NCI-H2171 treated with DMSO at 0.1 percent for 48 hours (cell line): ENCODE data around the gene POGLUT3.

Experiments used
- DNase-seq: peaks from one replicate; lab custom pipeline; 2025; lab: John Stamatoyannopoulos, UW

POGLUT3 gene

GRCh38 chr11:108498046-108498815 lies at the start of gene POGLUT3:
Gene POGLUT3, minus strand, starts transcription at chr11:108498384. Its CDS starts 18 bp downstream, at chr11:108498366.
- DNase-seq: peak; percentile 56

- no peak for DNase-seq
These were observed 47.8 kb upstream of the POGLUT3 start for GRCh38 chr11:108545909-108546501.

GRCh38 chr11:108543316-108543964 lies 45.3 kb upstream of the POGLUT3 start:
- DNase-seq: no peak

GRCh38 chr11:108541531-108541930 lies 43.3 kb upstream of the POGLUT3 start:
- no peak for DNase-seq

GRCh38 chr11:108538502-108538901 lies 40.3 kb upstream of the POGLUT3 start:
- no peak for DNase-seq

GRCh38 chr11:108538022-108538424 lies 39.8 kb upstream of the POGLUT3 start:
- no peak for DNase-seq

- DNase-seq: no peak
These were observed 38.6 kb upstream of the POGLUT3 start for GRCh38 chr11:108536783-108537182.

- DNase-seq: no peak
These were observed 37.3 kb upstream of the POGLUT3 start for GRCh38 chr11:108535384-108535955.

GRCh38 chr11:108534274-108534882 lies 36.2 kb upstream of the POGLUT3 start:
- DNase-seq: peak; percentile 41

- DNase-seq: no peak
These were observed 32.2 kb upstream of the POGLUT3 start for GRCh38 chr11:108530426-108530825.

GRCh38 chr11:108527382-108527781 lies 29.2 kb upstream of the POGLUT3 start:
- DNase-seq: no peak

GRCh38 chr11:108525161-108525560 lies 27.0 kb upstream of the POGLUT3 start:
- DNase-seq: no peak

GRCh38 chr11:108524422-108524821 lies 26.2 kb upstream of the POGLUT3 start:
- DNase-seq: no peak

GRCh38 chr11:108522318-108522717 lies 24.1 kb upstream of the POGLUT3 start:
- DNase-seq: no peak

- no peak for DNase-seq
These were observed 20.4 kb upstream of the POGLUT3 start for GRCh38 chr11:108518581-108518980.

- no peak for DNase-seq
These were observed 17.9 kb upstream of the POGLUT3 start for GRCh38 chr11:108516125-108516524.

- no peak for DNase-seq
These were observed 14.5 kb upstream of the POGLUT3 start for GRCh38 chr11:108512708-108513107.

- no peak for DNase-seq
These were observed 13.8 kb upstream of the POGLUT3 start for GRCh38 chr11:108511851-108512474.

GRCh38 chr11:108508653-108509593 lies 10.7 kb upstream of the POGLUT3 start:
- no peak for DNase-seq

- no peak for DNase-seq
These were observed 3.2 kb upstream of the POGLUT3 start for GRCh38 chr11:108501396-108501795.

- no peak for DNase-seq
These were observed 2.5 kb upstream of the POGLUT3 start for GRCh38 chr11:108500721-108501120.
